H7 (cell line): ENCODE measurements around the gene ZFR2. TPM values are rescaled to one million over a fixed set of nuclear protein-coding genes. Genes with fewer than 3 reads are reported as not detected.

Experiments
- DNase-seq: peaks from one replicate; pipeline ENCODE4 v3.0.0; 2012
- H3K27me3 ChIP-seq: 2 replicates; pipeline ENCODE4 v1.6.0; 2011; ENCODE audit warnings: mild to moderate bottlenecking, low read length; ENCODE audit not compliant: control insufficient read depth, insufficient read depth
- H3K36me3 ChIP-seq: replicated peaks from 2 replicates; pipeline ENCODE4 v1.5.1; 2011; ENCODE audit warnings: low read length; ENCODE audit not compliant: control insufficient read depth, insufficient read depth
- H3K4me3 ChIP-seq: 2 replicates; pipeline ENCODE4 v1.5.1; 2011; ENCODE audit warnings: low read depth, mild to moderate bottlenecking, control low read depth, low read length, moderate library complexity; ENCODE audit not compliant: insufficient read depth
- total RNA-seq: library from RNA; depleted of rRNA; stranded (reverse); fragments of >200 nt; shearing (Covaris generic); gene quantifications from 2 replicates; pipeline ENCODE4 v1.2.3, GENCODE V29; 2014

The ZFR2 gene
- total RNA-seq, 1 experiment from 2014 or later, result 36.1 TPM

DNA sequence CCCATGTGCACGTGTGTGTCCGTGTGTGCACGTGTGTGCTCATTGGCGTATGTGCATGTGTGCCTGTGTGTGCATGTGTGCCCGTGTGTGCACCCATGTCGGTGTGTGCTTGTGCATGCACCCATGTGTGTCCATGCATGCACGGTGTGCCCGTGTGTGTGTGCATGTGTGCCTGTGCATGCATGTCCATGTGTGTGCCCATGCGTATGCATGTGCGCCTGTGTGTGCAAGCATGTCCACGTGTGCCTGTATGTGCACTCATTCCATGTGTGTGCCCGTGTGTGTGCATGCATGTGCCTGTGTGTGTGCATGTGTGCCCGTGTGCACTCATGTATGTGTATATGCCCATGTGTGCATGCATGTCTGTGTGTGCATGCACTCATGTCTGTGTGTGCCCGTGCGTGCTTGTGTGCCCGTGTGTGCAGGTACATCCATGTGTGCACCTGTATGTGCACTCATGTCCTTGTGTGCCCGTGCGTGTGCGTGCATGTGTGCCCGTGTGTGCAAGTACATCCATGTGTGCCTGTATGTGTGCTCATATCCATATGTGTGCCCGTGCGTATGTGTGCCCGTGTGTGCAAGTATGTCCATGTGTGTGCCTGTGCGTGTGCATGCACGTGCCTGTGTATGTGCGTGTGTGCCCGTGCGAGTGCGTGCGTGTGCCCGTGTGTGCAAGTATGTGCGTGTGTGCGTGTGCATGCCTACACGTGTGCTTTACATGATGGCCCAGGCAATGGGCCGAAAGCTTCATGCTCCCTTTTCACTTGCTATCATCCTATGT, 61.1 kb downstream of the ZFR2 start:
- no peak for DNase-seq
- H3K27me3 ChIP-seq, result no peaks in the 10 kb centered on the region
- H3K36me3 ChIP-seq, result no peaks in the 10 kb centered on the region
- H3K4me3 ChIP-seq, result no peak overlapping the region

GRCh38 chr19:3807131-3807480, 61.7 kb downstream of the ZFR2 start:
- H3K27me3 ChIP-seq, result peaks cover 2% of the 10 kb centered on the region; the same call in 1 of the 2 replicates
- no peaks in the 10 kb centered on the region for H3K36me3 ChIP-seq
- H3K4me3 ChIP-seq, result no peak overlapping the region
- DNase-seq, result no peak

DNA sequence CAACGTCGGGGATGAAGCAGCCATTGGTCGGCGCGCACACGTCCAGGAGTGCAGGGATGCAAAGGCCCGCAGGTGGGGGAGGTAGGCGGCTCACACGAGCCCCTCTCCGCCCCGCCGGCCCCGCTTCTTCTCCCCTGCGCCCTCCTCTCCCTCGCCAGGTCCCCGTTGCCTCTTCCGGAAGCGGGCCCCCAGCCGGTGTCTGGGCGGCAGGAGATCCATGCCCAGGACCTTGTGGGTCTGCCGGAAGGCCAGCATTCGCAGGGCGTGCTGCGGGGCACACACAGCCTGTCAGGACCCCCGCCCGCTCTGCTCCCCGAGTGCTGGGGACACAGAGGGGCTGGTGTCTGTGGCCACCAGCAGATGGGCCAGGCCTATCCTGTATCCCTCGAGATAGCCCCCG, 63.0 kb downstream of the ZFR2 start:
- peak; percentile 52 for DNase-seq
- H3K36me3 ChIP-seq, result no peaks in the 10 kb centered on the region
- peaks cover 11% of the 10 kb centered on the region; the same call in 1 of the 2 replicates for H3K27me3 ChIP-seq
- H3K4me3 ChIP-seq, result no peak overlapping the region

GRCh38 chr19:3804429-3804828, 64.4 kb downstream of the ZFR2 start:
- Histone ChIP-seq H3K36me3 (no peaks in the 10 kb centered on the region), H3K4me3 (no peak overlapping the region), H3K27me3 (peaks cover 13% of the 10 kb centered on the region)
- peak; percentile 46 for DNase-seq

DNA sequence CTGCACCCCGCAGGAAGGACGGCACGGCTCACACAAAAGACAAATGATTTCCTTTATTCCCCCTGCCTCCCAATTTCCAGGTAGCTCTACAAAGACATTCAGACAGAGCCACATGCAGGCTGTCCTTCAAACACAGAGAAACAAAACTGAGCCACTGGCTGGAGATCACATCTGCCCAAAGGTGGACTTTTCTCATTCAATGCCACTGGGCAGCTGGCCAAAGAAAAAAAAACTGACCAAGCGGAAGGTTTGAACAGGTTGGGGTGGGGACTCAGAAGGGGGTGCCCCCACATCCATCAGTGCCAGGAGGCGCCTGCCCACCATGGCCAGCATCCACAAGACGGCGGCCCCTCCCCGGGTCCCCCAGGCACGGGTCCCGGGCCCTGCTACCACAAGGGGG, 64.9 kb downstream of the ZFR2 start:
- H3K36me3 ChIP-seq, result no peaks in the 10 kb centered on the region
- no peak for DNase-seq
- no peak overlapping the region for H3K4me3 ChIP-seq

GRCh38 chr19:3803114-3803888, 65.5 kb downstream of the ZFR2 start:
- peak; percentile 55 for DNase-seq
- no peak overlapping the region for H3K4me3 ChIP-seq

More for the DNA sequence above, 64.9 kb downstream of the ZFR2 start:
- peaks cover 13% of the 10 kb centered on the region for H3K27me3 ChIP-seq

GRCh38 chr19:3801412-3802096, 67.3 kb downstream of the ZFR2 start:
- peak overlapping the region; percentile 32; the same call in 1 of the 2 replicates for H3K4me3 ChIP-seq
- peak; percentile 93 for DNase-seq
- H3K27me3 ChIP-seq, result peaks cover 13% of the 10 kb centered on the region
- no peaks in the 10 kb centered on the region for H3K36me3 ChIP-seq

More at GRCh38 chr19:3803114-3803888, 65.5 kb downstream of the ZFR2 start:
- peaks cover 13% of the 10 kb centered on the region for H3K27me3 ChIP-seq
- H3K36me3 ChIP-seq, result no peaks in the 10 kb centered on the region

DNA sequence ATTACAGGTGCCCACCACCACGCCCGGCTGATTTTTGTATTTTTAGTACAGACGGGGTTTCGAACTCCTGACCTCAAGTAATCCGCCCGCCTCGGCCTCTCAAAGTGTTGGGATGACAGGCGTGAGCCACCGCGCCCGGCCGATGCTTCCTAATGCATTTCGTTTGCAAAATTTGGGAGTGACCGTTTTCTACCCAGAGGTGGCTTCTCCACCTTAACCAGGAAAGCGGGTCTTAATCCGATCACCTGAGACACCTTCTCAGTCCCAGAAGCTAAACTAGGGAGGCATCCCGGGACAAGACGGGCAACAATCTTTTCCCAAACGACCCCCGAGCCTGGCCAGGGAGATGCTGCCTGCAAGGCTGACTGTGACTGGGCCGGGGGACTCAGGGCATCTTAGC, 67.8 kb downstream of the ZFR2 start:
- DNase-seq, result no peak
- Histone ChIP-seq H3K4me3 (peak overlapping the region; percentile 32; the same call in 1 of the 2 replicates), H3K27me3 (peaks cover 13% of the 10 kb centered on the region), H3K36me3 (no peaks in the 10 kb centered on the region)

GRCh38 chr19:3798137-3798536, 70.7 kb downstream of the ZFR2 start:
- H3K36me3 ChIP-seq, result no peaks in the 10 kb centered on the region
- peaks cover 13% of the 10 kb centered on the region for H3K27me3 ChIP-seq
- no peak overlapping the region for H3K4me3 ChIP-seq
- DNase-seq, result no peak

DNA sequence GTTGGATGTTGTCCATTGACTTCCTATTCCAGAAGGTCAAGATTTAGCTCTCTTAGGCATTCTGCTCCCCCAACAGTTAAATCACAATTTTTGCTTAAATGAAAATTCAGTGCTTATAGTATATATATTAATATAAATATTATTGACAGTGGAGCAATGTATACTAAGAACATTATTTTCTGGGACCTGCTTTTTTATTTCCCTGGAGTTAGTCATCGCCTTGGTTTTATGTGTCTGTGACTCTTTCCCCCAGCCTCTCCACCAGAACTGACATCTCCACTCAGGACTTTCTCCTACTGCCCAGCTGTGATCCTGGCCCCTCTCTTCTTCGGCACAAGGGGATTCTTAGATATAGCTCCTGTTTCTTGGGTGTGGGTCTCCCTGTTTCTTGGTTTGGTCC, 72.5 kb downstream of the ZFR2 start:
- peaks cover 6% of the 10 kb centered on the region for H3K27me3 ChIP-seq
- H3K4me3 ChIP-seq, result no peak overlapping the region
- no peak for DNase-seq
- no peaks in the 10 kb centered on the region for H3K36me3 ChIP-seq

DNA sequence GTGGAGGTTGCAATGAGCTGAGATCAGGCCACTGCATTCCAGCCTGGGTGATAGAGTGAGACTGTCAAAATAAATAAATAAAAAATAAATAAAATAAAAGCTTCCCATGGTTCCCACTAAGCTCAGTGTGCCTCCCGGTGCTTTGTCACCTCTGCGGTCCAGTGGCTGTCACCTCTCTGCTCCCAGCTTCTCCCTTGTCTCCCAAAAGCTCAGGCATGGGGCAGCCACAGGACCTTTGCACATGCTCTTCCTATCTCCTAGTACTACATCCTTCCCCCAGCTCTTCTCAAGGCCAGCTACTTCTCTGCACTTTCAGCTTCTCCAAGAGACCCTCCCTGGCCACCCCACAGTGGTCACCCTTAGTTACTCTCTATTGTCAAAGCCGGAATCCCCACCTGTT, 75.0 kb downstream of the ZFR2 start:
- Histone ChIP-seq H3K36me3 (no peaks in the 10 kb centered on the region), H3K27me3 (no peaks in the 10 kb centered on the region), H3K4me3 (no peak overlapping the region)
- no peak for DNase-seq

DNA sequence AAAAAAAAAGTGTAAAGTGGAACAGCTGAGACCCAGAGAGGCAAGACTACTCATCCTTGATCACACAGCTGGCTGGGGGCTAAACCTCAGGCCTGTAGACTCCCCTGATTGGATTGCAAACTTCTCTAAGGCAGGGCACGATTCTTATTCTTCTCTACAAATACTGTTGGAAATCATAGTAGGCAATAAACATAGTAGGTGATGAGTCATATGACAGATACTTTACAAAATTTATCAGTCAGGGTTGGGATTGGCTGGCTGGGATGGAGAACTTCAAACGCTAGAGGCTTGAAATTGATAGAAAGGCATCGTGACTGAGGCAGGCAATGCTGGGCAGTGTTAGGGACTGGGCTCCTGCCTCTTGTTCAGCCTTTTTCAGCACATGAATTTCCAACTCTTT, 76.7 kb downstream of the ZFR2 start:
- Histone ChIP-seq H3K27me3 (no peaks in the 10 kb centered on the region), H3K4me3 (no peak overlapping the region)
- DNase-seq, result no peak

GRCh38 chr19:3790941-3791340, 77.9 kb downstream of the ZFR2 start:
- peaks cover 4% of the 10 kb centered on the region for H3K27me3 ChIP-seq
- DNase-seq, result no peak
- H3K4me3 ChIP-seq, result no peak overlapping the region
- H3K36me3 ChIP-seq, result no peaks in the 10 kb centered on the region

More for the DNA sequence above, 76.7 kb downstream of the ZFR2 start:
- no peaks in the 10 kb centered on the region for H3K36me3 ChIP-seq

DNA sequence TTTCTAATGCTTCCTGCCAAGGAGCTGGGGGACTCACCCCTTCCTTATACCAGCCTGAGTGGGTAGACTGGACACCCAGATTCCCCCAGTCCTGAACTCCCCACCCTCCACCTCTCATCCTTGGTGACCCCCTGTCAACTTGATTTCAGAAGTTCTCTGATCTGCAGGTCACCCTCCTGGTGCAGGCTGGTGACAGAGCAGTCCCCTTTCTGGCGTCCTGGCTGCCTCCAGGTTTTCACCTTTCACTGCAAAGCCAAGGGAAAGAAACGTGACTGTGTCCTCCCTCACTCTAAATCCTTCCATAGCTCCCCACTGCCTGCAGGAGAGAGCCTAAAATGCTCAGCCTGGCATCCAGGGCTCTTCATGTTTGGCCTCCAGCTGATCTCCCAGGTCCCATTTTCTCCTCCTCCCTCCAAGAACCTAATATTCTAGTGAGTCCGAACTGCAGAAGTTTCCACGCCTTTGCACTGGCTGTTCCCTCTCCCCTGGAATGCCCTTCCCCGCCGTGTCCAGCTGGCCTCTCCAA, 78.6 kb downstream of the ZFR2 start:
- Histone ChIP-seq H3K36me3 (no peaks in the 10 kb centered on the region), H3K27me3 (peaks cover 11% of the 10 kb centered on the region), H3K4me3 (no peak overlapping the region)
- DNase-seq, result no peak
